HL-60/S4 (cell line): ENCODE measurements around the gene LGALS7.

ENCODE experiments used
- in situ Hi-C: fragments of 300-500 bp; cut with MboI; formaldehyde crosslinking; loops from 2 replicates; pipeline ENCODE4 v1.14.3; 2022; ENCODE audit warnings: low sequenced_read_pairs

LGALS7 gene

DNA sequence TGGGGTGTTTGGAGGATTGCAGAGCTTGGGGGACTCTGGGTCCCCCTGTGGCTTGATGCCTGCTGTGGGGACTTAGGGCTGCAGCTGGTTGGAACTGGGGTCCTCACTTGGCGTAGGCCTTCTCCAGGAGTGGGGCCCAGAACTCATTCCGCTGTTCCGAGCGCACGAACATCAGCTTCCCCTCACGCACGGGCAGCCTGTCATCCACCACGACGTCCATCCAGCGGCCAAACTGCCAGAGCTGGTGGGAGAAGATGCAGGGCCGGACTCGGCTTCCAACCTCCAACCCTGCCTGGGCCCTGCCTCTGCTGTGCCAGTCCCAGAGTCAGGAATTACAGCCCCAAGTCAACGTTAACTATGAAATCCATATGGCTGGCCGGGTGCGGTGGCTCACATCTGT lies 31.6 kb downstream of the LGALS7 start:
- in situ Hi-C loops = no loop called here

DNA sequence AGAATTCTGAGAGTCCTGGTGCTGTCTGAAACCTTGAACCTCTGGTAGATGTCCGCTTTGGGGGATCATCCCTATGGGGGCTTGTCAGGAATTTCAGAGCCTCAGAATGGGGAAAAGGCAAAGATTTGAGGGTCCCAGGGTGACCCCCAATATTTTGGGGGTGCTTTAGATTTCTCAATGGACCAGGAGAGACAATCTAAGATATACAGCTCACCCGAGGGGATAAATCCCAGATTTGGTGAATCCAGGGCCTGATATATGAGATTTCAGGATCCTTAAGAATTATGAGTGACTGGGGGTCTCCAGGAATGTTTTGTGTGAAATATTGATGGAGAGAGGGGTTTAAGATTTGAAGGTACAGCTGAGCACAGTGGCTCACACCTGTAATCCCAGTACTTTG lies 32.4 kb downstream of the LGALS7 start:
- in situ Hi-C loops = no loop called here

DNA sequence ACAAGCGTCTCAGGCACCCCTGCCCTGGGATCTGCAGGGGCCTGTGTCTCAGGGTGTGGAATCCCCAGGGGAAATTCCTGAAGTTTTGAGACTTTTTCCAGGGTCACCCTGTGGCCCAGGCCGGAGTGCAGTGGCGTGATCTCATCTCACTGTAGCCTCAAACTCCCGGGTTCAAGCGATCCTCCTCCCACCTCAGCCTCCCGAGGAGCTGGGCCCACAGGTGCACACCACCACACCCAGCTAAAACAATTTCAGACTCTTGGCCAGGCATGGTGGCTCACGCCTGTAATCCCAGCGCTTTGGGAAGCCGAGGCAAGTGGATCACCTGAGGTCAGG lies 33.1 kb downstream of the LGALS7 start:
- in situ Hi-C loops = no loop called here

GRCh38 chr19:38739440-38740256 lies 33.7 kb downstream of the LGALS7 start:
- in situ Hi-C loops = no loop called here

GRCh38 chr19:38737921-38738737 lies 35.2 kb downstream of the LGALS7 start:
- in situ Hi-C loops = no loop called here

- in situ Hi-C loops = no loop called here
Observed at GRCh38 chr19:38737281-38737865, 35.9 kb downstream of the LGALS7 start.

GRCh38 chr19:38736413-38737280 lies 36.7 kb downstream of the LGALS7 start:
- in situ Hi-C loops = no loop called here

GRCh38 chr19:38736036-38736412 lies 37.3 kb downstream of the LGALS7 start:
- in situ Hi-C loops = no loop called here

DNA sequence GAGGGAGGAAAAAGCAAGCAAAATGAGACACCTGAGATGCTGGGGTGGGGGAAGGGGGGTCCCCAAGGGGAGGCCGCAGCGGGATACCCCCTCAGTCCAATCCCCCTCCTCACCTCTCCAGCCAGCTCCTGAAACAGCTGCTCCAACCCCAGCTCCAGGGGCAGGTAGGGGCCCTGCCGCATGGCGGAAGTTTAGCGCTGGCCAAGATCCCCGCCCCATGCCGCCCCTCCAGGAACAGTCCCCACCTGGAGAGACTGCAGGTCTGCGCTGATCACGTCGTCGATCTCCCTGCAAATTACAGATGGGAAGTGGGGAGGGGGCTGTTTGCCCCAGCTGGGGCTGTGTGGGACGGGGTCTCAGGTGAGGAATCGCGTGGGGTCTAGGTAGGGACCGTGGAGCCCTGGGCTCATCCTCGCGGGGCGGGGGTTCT lies 38.0 kb downstream of the LGALS7 start:
- in situ Hi-C loops = no loop called here

DNA sequence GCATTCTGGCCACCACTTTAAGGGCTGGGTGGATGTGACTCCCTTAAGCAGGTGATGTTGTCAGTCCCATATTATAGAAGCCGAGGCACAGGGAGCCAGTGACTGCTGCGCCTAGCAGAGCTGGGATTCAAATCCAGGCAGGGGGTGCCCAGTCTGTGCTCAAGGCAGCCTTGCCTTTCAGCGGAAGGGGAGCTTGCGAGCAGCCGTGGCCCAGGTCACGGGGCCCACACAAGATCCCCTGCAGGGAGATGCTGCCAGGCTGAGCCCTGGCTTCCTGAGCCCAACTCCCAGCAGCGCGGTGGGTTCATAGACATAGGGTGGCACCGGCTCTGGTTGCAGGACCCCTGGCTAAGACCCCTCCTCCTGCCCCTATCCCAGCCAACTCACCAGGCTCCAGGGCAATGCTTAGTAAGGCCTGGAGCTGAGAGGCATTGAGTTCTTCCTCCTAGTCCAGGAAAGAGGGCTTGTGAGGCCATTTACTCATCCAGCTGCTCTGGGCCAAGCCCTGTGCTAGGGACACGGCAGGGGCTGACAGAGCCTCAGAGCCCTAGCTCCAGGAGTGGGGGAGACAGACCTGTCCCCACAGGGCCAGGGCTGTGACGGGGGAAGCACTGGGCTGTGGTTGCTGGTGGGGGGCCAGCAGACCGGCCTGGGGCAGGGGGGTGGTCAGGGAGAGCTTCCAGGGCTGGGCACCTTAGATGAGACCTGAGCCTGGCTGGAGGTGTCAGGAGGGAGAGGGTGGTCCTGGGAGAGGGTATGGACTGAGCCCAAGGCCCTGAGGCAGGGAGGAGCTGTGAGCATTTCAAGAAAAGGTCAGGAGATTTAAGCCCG lies 38.7 kb downstream of the LGALS7 start:
- in situ Hi-C loops = no loop called here

DNA sequence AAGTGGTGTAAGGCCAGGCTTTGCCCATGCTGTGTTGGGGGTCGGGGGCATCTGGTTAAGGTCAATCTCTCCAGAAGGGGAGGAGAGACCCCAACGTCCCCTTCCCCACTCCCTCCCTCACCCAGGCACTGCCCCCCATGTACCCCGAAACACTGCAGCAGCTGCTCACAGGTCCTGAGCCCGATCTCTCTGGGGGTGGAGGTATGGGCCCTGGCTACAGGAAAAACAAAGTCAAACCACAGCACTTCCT lies 39.2 kb downstream of the LGALS7 start:
- in situ Hi-C loops = no loop called here

DNA sequence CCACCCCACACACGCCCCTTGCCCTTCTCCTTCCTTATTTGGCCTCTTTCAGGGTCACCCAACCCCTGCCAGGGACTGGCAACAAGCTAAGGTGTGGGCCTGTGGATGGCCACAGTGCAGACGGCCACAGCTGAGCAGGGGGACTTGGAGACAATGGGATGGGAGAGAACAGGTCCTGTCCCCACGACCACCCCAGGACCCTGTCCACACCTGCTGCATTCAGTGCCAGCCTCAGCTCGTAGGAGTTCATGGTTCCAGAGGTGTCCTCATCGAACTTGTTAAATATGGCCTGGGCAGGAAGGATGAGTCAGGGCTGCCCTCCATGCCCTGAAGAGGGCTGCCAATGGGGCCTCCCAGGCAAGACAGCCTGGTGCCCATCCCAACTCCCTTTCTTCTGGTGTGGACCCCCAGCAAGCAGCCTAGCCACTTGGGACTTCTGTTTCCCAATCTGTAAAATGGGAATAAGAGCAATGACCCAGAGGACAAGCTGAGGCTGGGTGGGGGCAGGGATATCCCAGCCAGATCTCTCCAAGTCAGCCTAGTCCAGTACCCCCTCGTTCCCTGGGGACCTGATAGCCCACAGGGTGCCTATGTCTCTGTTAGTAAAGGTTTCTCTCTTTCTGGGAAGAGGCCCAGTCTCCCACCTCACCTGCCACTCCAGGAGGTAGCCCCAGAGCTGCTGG lies 39.7 kb downstream of the LGALS7 start:
- in situ Hi-C loops = no loop called here

- in situ Hi-C loops = no loop called here
Observed at GRCh38 chr19:38733241-38733492, 40.1 kb downstream of the LGALS7 start.

- in situ Hi-C loops = no loop called here
Observed at GRCh38 chr19:38731654-38732301, 41.5 kb downstream of the LGALS7 start.

DNA sequence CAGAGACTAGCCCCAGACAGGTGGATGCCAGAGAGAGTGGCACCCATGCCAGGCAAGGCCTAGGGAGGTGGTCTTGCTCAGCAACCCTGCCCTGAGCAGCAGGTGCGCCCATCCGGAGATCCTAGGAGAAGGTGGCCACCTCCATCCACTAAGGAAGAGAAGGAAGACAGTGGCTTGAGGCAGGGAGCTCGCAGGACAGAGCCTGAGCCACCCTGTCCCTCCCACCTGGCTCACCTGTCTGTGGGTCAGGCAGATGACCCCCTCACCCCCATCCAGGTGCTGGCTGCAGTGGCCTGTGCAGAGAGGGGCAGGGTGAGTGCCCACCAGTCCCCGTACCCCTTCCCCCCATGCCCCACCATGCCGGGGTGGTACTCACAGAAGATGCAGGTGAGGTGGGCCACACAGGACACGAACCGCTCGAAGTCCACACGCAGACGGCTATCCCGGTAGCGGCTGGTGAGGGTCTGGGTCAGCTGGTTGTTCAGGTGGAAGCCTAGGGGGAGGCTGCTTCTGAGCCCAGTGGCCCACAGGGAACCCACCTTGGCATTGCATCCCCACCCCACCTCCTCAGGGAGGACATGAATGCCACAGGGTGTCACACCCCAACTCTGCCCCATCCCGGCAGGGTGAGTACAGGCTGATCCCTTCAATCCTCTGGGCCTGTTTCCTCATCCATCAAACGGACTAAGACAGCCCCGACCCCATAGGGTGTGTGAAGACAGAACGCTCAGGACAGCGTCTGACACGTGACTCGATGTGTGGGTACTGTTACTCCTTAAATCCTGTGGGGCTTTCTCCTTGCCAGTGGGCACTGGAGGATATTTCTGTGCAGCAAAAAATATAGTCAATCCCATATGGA lies 42.4 kb downstream of the LGALS7 start:
- in situ Hi-C loops = no loop called here

GRCh38 chr19:38730470-38730730 lies 42.9 kb downstream of the LGALS7 start:
- in situ Hi-C loops = no loop called here

GRCh38 chr19:38729653-38730469 lies 43.5 kb downstream of the LGALS7 start:
- in situ Hi-C loops = no loop called here
